Ureter (tissue), 1 donor: ENCODE results near the gene POLR2B. TPM values are rescaled to one million over a fixed set of nuclear protein-coding genes. Genes with fewer than 3 reads are reported as not detected.

ENCODE experiments used
- total RNA-seq: library from RNA; stranded (reverse); gene quantifications from one replicate; pipeline ENCODE4 v1.2.4, GENCODE V29; 2023
- donor health status: DM: yes; HTN: yes; CAD: no.

Gene POLR2B
- total RNA-seq, 1 donor from 2014 or later = 84.2 TPM

Other genes starting within 250 kb of the POLR2B start
- not detected for gene SPINK2, start 157.2 kb upstream of the POLR2B start, total RNA-seq
- gene REST, start 71.0 kb upstream of the POLR2B start, total RNA-seq = 45.3 TPM
- 15.7 TPM for gene NOA1, start 1.3 kb upstream of the POLR2B start, total RNA-seq
- 487 TPM for gene IGFBP7, start 131.5 kb downstream of the POLR2B start, total RNA-seq